CD4-positive, alpha-beta T cell treated with Interleukin-1 beta for 1 hour (primary cell): ENCODE results near the gene CORO1A.
"Not testable (repeated sequence)": the region's sequence is repeated elsewhere in the genome, so short reads cannot be mapped to it uniquely, and the experiment has no call there.

Experiments
- DNase-seq, 2 donors: peaks; one replicate each; pipeline ENCODE4 v3.0.0-alpha.2; 2020 to 2022

Gene CORO1A

DNA sequence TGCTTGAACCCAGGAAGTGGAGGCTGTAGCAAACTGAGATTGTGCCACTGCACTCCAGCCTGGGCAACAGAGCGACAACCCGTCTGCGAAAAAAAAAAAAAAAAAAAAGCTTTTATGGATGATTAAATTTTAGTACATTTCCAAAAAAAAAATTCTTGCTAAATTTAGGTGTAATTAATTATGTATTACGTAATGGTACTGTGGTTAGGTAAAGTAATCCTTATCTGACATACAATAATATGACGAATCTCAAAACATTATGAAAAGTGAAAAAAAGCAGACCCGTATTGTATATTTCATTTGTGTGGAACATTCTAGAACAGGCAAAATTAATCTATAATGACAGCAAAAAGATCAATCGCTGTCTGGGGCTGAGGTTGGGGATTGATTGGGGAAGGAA, 10.3 kb upstream of the CORO1A start:
- no peak for DNase-seq

DNA sequence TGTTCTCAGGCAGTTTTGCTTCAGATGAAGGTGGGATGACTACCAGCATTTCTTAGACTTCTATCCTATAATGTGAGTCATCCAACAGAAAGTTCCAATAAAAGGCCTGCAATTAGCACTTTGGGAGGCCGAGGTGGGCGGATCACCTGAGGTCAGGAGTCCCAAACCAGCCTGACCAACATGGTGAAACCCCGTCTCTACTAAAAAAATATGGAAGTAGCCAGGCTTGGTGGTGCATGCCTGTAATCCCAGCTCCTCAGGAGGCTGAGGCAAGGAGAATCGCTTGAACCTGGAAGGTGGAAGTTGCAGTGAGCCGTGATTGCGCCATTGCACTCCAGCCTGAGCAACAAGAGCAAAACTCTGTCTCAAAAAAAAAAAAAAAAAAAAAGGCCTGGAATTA, 6.5 kb upstream of the CORO1A start:
- DNase-seq: peak in 1 of 2 donors; percentile 11

DNA sequence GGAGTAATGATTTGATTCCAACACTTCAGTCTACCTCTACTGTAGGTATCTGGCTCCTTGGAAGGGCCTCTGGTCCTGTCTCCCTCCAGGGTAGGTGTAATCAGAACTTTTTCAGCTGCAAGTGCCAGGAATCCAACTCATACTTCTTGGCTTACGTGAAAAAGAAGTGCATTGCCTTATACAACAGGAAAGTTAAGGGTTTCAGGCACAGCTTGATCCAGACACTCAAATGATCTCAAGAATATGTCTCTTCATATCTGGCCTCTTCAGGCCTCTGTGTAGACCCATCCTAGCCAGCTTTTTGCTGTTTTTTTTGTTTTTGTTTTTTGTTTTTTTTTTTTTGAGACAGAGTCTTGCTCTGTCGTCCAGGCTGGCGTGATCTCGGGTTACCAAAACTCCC, 4.2 kb upstream of the CORO1A start:
- DNase-seq: no peak

DNA sequence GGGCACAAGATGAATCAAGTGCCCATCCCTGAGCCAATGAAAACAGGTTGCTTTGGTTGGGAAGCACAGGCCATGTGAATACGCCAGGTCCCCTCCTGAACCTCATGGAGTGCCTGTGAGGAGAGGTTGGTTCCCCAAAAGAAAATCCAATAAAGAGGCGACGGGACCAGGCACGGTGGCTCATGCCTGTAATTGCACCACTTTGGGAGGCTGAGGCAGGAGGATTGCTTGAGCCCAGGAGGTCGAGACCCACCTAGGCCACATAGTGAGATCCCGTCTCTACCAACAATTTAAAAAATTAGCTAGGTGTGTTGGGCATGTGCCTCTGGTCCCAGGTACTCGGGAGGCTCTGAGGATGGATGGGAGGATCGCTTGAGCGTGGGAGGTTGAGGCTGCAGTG, 3.5 kb upstream of the CORO1A start:
- DNase-seq: no peak

GRCh38 chr16:30180741-30181140, 2.7 kb upstream of the CORO1A start:
- no peak for DNase-seq

- DNase-seq: peak; percentile 86
These were observed 891 bp downstream of the CORO1A start for GRCh38 chr16:30184096-30184890.

GRCh38 chr16:30184891-30185682, 1.7 kb downstream of the CORO1A start:
- peak in 1 of 2 donors; percentile 3 for DNase-seq

- peak; percentile 89 for DNase-seq
These were observed 2.5 kb downstream of the CORO1A start for GRCh38 chr16:30185683-30186421.

DNA sequence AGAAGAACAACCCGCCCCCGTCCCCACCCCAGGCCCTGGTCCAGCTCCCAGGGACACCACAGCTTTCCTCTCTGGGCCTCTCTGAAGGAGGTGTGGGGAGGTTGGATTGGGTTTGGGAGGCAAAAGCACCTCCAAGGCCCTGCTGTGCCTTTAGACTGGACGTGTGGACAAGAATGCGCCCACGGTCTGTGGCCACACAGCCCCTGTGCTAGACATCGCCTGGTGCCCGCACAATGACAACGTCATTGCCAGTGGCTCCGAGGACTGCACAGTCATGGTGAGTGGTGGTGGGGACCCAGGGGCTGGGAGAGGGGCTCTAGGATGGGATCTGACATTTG, 3.0 kb downstream of the CORO1A start:
- no peak for DNase-seq

GRCh38 chr16:30186782-30187555, 3.6 kb downstream of the CORO1A start:
- DNase-seq: peak; percentile 84 to 89

DNA sequence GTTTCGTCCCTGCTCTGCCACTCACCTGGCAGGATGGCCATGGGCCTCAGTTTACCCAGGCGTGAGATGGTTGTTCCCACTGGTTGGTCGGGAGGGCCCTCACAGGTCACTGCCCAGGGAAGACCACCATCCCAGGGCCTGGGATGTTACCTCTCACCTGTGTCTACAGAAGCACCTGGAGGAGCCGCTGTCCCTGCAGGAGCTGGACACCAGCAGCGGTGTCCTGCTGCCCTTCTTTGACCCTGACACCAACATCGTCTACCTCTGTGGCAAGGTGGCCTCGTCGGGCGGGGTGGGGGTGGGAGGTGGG, 4.1 kb downstream of the CORO1A start:
- no peak for DNase-seq

GRCh38 chr16:30187971-30188561, 4.7 kb downstream of the CORO1A start:
- DNase-seq: no peak

GRCh38 chr16:30191158-30191557, 7.8 kb downstream of the CORO1A start:
- DNase-seq: not testable (repeated sequence)

DNA sequence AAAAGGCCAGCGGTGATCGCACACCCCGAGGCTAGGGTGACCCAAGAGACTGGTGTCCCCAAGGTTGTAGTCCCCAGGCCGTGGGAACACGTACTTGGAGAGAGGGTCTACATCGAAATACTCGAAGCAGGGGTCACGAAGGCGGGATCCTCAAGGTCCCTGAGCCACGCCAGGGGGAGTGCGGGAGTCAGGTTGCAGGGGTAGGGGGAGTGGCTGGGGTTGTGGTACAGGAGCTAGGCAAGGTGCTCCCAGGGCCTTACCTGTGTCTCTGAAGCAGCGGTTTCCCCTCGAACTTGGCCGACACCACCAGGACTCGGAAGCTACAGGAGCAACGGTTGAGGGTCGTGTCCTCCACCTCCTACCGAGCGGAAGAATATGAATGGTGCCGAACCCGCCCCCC, 9.7 kb downstream of the CORO1A start:
- not testable (repeated sequence) for DNase-seq

DNA sequence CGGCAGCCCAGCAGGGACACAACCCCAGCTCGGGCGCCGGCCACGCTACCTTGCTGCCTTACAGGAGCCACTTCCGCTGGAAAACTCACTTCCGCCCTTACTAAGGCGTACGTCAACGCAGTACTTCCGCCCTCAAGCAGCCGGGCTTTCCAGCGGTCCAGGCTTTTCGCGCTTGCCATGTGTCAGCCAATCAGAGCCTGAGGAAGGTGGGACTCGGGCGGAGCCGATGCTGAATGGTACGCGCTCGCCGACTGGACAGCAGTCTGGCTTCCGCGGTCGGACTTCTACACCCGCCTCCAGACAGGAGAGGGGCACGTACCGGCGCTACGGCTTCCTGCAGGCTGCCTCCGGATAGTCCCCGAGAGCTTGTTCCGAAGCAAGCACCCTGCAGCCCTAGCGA, 10.2 kb downstream of the CORO1A start, which contains the start of the genes BOLA2B and SLX1A:
Gene BOLA2B (minus strand): TSS at position 52 of the 400 bp plus-strand sequence. CDS start 71 bp downstream, outside the sequence.
Gene SLX1A (plus strand): TSS at position 261 of the 400 bp plus-strand sequence. CDS start 210 bp downstream, outside the sequence.
- DNase-seq: not testable (repeated sequence)

GRCh38 chr16:30194172-30194925, 10.9 kb downstream of the CORO1A start:
- DNase-seq: not testable (repeated sequence)

- not testable (repeated sequence) for DNase-seq
These were observed 13.6 kb downstream of the CORO1A start for GRCh38 chr16:30197001-30197400.

DNA sequence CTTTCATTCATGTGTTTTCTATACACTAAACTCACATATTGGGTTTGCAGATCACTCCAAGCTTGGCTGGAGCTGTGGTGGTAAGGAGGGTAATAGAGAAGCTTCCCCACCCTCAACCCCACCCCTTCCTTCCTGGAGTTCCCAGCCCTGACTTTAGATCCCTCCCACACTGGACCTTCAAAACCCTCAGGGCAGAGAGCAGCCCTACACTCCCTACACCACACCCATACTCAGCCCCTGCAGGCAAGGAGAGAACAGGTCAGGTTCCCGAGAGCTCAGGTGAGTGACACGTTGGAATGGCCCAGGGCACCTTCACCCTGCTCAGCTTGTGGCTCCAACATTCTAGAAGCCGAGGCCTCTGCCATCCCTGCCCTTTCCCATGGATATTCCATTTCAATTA, 15.6 kb downstream of the CORO1A start, which contains the start of gene SULT1A3:
Gene SULT1A3 (plus strand): TSS at position 207 of the 400 bp plus-strand sequence. CDS start 1,474 bp downstream, outside the sequence.
- not testable (repeated sequence) for DNase-seq

- not testable (repeated sequence) for DNase-seq
These were observed 16.4 kb downstream of the CORO1A start for GRCh38 chr16:30199608-30200343.

GRCh38 chr16:30205541-30206236, 22.3 kb downstream of the CORO1A start:
- DNase-seq: not testable (repeated sequence)
